Activated CD4-positive, alpha-beta T cell treated with anti-CD3 and anti-CD28 coated beads for 48 hours (primary cell): Measurements from ENCODE around the gene EPAS1.
A peak's percentile ranks its signal among the peaks of the same experiment; 100 is the strongest.

Experiments
- DNase-seq: peaks from one replicate; pipeline ENCODE4 v3.0.0-alpha.2; 2020

The EPAS1 gene

DNA sequence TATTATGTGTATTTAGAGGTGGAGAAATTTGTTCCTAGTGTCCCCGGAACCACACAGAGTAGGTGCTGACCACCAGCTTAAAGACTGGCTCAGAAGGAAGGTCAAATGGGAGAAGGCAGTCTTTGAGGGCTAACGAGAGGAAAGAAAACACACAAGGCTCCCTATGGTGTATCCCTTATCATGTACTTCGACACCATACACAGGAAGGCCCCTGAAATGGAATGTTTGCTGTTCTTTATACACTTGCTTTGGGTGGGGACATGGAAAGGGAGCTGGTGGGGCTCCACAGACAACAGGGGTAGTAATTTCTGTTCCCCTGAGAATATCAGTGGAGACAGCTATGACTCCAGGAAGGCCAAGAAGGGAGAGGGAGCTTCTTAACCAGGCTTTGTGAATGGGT, 6.0 kb downstream of the EPAS1 start:
- no peak for DNase-seq

DNA sequence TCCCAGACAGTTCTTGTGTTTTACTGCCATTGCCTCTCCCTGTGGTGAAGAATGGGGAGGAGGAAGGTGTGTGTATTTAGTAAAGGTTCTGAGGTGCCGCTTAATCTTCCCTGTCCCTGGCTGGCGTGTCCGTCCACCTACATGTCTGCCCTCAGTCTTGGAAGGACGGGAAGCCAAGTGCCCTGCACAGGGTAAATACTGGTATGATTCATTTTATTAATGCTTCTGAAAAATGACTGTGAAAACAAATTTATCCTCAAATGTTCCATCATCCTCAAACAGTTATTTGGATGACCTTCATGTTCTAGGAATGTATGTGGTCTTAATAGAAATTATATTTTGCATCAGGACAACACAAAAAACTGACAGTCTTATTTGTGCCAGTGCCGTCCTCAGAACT, 6.6 kb downstream of the EPAS1 start:
- DNase-seq = no peak

DNA sequence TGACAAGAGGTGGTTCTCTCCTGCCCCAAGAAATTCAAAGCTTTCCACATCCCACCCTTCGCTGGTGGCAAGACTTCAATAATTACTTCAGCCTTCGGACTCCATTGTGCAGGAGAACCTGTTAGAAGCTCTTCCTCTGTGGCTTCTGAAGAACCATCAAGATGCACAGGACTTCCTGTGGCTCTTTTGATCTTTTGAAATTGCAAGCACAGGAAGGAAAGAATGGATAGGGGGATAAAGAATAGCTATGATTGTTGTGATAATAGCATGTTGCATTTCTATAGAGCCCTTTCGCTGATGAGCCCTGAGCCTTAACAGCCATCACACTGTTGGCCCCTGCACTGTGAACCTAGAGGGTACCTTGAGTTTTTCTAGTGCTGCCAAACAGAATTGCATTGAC, 7.4 kb downstream of the EPAS1 start:
- DNase-seq = no peak

DNA sequence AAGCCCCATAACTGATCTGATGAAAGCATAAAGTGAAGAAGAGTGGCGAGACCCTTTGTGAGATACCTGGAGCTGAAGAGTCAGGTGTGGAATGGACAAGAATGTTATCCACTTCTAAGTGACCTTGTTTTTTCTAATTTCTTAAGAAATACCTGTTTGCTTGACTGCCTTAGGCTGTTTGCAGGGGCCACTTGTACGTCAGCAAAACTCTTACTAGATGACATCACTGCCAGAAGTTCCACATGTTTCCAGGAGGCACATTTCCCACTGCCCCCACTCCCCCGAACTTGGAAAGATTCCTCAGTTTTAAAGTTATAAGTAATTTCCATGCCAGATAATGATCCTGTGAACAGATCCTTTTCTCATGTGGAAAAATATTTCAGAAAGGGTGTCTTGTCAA, 8.0 kb downstream of the EPAS1 start:
- no peak for DNase-seq

DNA sequence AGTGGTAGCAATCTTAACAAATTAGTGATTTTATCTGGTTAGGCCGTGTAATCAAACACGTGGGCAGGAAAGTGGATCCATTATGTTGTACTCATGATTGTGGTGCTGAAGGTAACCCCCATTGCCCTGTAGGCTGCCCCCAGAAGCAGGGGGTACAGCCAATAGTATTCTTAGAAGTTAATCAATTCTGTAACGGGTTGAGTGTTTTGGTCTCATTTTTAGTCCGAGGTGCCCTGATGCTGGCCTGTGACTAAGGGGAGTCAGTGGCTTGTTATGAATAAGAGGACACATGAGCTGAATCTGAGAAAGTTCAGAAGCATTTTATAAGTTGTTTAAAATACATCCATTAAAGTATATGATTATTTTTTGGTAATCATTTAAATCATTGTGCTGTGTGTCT, 8.6 kb downstream of the EPAS1 start:
- DNase-seq = no peak

DNA sequence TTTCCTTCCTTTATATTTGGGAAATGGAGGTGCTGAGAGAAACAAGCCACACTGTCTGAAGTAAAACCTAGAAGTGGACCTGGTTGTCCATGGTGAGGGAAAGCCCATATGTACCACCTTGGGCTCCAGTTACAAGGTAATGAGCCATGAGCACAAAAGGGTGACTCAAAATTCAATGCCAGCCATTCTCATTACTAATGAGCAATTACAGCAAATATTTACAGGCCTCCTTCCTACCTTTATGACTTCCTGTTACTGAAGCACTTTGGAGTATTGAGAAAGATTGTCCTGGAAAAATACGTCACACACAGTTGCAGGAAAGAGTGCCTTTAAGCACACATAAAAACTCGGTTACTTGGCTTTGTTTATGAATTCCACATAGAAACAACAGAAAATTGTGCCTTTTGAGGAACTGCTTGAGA, 9.1 kb downstream of the EPAS1 start:
- DNase-seq = no peak

DNA sequence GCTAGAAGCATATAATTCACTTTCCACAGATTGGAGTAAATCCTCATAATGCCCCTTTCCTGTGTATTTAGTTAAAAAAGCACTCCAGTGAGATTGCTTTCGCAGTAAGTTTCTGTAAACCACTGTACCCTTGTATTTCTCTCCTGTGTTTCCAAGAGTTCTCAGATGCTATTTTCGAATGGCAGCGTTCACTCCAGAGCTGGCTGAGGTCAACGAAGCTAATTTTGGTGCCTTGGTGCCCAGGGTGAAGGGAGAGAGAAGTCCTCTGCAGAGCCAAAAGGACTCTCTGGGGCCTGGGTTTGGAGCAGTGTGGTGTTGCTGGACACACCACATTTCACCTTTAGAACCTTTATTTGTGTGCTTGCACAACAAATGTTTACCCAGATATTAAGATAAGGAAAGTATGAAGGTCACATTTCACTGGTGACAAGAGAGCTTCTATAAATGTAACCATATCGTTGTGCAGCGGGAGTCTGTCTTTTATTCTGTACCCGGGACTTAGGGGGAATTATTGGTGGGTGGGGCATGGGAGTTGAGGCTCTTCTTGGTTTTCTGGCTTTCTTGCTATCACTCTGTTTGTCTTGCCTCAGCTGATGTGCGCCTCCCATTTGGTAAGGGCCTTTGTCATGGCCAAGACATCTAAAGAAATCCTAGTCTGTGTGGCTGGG, 9.9 kb downstream of the EPAS1 start:
- no peak for DNase-seq

DNA sequence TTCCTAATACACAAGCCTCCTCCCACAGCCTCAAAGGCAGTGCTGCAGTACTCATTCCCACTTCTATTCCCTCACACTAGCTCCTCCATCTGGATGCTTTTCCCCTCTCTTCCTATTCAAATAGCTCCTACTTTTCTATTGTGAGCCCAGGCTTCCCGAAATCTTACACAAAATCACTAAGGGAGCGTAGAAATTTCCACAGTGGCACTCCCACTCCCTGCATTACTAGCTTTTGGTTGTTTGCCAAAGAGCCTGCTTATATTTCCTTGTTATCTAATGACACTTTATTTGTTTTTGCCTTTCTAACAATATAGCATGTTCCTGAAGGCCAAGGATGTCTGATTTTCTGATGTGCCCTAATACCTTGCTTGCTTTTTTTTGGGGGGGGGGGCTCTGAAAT, 10.9 kb downstream of the EPAS1 start:
- no peak for DNase-seq

DNA sequence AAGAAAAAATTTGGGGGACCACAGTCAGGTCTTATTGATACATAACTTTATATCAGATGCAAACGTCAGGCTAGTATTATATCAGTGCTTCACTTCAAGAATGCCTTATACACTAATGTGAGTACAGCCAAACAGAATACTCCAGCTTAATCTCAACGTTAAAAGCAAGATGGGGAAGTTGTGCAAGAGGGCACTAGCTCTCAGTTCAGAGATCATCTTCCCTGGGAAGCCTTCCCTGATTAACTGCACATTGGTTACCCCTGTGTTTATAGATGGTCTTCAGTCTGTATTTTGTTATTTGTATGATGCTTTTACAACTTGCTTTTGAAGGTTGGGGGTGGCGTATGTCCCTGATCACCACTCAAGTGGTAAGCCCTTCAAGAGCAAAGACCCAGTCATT, 11.4 kb downstream of the EPAS1 start:
- DNase-seq = no peak

DNA sequence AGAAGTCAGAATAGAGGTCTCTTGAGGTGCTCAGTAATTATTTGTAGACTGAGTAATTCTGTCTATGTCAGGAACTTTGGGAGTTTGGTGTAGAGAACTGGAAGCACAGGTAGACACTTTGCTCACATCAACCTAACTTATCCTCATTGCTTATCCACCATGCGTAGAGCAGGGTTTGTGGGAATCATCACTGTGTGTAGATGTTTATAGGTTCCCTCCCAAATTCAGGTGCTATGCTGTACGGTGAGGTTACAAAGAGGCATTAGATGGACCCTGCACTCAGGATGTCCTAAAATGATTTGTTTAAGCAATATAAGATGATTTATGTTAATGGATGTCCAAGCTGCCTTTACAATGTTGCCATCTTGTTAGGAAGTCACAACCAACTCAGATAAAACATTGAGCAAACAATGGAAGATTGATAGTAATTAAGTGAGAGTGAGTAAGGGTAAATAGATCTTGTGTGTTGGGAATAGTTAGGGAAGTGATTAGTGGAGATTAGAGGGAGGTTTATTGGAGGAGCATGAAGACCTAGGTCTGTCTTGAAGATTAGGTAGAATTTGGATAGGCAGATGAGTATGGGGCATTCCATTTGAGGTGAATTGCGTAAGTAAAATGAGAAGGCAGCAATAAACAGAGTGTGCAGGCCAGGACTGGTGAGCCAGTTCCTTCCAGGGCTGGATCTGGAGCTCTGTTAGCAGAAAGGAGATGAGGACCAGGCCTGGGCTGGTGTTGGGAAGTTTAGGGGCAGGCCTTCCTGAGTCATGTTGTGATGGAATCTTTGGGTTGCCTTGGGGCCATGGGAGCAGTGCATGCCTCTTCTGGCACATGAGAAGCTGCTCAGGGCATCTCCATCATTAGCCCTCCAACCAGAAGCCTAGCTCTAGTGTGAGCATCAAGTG, 12.1 kb downstream of the EPAS1 start:
- no peak for DNase-seq

DNA sequence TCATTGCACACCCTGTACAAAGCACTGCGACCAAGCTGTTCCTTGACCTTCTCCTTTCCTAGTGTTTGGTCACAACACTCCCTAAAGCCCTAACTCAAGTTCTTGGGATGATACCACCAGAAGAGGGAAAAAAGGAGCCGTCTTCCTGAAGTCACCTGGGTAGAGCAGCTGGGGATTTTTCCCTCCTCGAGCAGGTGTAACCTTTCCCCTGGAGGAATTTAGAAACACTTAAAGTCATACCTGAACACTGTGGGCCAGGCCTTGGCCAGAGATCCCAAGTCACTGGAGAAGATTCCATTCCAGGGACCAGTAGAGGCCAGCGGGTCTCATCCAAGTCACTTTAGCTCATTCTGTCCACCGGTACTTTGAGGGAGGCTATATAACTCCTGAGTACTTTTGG, 13.2 kb downstream of the EPAS1 start:
- DNase-seq = no peak

DNA sequence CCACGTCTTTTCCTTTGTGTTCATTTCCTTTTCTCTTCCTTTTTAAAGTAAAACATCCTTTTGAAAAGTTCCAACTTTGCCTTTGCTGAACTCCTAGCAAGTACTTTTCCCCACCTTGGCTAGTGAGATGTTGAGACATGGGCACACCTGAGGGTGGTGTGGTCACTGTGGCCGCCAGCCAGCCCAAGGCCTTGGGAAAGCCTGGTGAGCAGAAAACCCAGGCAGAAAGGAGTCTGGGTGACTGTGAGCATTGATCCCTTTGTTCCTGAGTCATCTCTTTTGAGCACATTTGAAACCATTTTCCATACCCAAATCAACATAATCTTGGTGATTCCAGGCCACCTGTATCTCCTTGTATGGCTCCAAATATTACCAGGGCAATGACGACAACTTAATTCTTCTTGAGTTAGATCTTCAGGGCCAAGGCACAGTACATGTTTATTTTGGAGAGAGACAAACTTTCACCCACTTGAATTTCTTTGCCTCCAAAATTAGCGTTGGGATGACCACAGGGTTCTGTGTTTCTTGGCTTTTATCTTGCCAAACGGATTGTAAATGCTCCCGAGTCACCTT, 14.5 kb downstream of the EPAS1 start:
- DNase-seq = no peak

DNA sequence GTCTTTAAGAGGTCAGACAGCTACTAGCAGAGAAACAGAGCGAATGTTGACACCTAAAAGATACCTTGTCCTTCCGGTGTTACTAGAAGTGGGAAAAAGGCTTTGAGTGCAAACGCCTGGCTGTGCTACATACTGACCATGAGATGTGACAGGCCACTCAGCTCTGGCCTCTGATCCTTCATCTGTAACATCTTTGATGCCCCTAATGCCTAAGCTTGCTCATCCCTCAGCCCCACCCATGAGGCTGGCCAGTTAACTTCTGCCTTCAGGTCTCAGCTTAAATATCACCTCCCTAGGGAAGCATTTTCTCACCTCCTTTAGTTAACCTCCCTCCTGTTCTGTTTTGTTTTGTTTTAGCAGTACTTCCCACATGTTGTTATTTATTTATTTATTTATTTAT, 15.9 kb downstream of the EPAS1 start:
- DNase-seq = no peak

DNA sequence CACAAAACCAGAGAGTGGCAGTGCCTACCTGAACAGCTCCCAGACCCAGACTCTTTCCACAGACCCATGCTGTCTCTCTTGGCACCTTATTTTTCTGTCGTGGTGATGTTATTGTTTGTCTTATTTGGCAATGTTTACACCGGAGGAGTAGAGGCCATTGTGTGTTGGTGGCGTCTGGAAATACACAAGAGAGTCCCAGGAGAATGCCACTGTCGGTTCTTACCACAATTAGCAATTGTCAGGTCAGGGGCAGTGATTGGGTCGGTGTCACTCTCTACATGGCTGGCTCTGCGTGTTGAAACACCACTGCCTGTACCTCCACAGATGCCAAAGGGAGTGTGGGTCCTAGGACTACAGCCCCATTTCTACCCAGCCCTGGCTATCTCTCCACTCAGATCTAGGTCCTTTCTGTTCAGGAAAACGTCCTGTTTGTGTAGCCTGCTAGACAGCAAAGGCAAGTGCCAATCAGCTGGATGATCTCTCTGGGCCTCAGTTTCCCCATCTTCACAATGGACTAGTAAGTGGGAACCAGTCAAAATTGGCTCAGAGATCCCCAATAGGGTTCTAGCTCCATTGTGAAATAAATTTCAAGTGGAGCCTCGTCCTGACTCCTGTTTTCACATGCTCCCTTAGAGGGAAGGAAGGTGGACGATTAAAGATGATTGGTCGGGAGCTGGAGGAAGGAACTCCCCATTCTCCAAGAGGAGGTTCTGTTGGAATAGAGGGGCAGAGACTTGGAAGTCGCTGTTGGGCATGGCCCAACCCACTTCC, 17.0 kb downstream of the EPAS1 start:
- DNase-seq = no peak

DNA sequence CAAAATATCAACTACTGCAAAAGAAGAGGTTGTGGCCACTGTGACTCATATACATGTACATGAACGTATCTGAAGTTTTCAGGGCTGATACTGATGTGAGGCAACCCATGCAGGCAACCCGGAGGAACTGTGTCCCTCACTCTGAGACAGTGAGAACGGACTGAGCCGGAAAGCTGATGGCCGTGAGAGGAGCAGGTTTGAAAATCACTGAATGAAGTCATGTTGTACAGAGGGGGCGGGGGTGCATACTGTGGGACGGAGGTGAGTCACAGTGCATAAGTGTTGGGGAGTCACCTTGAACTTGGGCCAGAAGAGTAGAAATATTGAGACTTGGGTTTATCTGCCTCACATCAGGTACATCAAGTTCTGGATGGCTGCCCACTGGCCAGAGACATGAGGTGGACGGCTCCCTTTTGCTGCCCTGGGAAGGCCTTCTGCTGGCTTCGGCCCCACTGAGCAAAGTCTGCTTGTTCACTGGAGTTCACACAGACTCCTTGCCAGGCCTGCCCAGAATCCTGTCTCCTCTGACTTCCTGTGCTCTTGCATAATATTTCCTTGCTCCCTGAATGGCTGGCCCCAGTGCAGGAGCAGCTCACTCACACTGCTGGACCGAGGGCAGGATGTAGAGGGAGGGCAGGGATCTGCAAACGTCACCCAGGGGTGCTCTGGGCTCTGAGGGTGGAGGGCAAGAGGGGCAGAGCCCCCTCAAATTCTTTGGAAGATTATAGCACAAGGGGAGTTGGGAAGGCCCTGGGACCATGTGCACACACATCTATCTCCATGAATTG, 18.1 kb downstream of the EPAS1 start:
- DNase-seq = peak; percentile 38

DNA sequence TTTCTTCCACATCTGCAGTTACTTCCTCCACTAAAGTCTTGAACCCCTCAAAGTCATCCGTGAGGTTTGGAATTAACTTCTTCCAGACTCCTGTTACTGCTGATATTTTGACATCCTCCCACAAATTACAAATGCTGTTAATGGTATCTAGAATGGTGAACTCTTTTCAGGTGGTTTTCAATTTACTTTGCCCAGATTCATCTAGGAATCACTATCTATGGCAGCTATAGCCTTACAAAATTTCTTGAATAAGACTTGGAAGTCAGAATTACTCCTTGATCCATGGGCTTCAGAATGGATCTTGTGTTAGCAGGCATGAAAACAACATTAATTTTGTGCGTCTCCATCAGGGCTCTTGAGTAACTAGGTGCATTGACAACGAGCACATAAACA, 19.9 kb downstream of the EPAS1 start:
- no peak for DNase-seq

DNA sequence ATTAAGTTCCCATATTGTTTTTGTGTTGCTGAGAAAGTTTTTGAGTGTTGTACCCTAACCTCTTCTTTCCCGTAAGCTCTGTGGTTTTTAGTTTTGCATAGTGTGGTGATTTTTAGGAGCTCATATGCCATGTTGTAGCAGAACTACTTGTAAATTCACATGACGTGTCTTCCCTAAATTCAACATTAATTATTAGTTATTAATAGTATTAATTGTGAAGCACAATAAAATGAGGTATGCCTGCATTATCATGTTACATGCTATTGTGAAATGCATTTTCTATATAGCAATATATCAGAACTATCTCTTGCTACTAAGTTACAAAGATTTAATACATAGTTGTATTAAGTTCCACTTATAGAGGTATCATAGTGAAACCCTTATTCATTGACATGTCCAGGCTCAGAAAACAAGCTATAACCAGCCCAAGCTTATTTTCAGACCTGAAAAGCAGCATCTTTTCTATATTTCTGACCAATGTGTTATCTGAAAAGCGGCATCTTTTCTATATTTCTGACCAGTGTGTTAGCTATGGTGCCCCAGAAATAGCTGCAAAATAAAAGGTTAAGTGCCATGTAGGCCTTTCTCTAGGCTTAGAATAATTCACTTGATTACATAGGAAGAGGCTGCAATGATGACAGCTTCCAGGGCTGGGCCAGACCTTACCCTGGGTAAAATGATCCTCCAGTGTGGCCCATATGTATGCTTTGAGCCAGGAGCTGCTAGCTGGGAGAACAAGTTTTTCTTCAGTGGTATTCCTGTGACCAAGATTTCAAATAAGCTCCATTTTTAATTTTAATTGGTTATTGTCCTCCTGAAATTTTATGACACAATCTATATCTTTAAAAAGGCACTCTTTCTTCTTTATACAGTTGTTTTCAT, 21.6 kb downstream of the EPAS1 start:
- no peak for DNase-seq

DNA sequence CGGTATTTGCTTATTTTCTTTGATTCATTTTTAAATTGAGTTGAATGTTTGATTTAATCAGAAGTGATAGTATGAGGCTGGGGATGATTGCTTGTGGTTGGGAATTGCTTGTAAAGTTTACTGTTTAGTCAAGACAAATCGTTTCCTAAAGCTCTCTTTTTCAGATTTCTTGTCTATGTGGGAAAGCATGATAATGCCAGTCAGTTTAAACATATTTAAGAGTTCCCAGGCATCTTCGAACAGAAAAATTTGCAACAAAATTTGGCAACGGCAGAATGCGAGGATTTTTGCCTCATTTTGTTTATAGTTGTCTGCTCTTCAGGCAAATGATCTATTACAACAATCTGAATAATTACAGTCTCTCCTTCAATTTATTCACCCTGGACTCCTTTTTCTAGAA, 22.5 kb downstream of the EPAS1 start:
- DNase-seq = no peak

DNA sequence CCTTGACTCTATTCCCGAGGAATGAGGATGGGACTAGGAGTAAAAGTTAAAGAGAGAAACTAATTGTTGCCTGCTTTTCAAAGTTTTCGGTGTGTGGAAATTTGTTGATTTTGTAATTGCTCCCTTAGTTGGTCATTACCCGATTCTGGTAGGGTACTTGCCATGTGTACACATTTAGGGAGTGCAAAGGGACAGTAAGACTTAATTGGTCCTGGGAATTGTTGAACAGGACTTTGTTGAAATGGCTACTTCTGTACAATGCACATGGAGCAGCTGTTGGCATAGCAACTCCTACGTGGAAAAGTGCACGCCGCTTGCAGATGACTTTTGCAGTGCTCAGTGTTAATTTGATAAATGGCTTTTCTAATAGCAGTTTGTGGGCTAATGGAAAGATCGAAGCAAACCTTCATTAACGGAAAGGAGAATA, 22.9 kb downstream of the EPAS1 start:
- DNase-seq = no peak

DNA sequence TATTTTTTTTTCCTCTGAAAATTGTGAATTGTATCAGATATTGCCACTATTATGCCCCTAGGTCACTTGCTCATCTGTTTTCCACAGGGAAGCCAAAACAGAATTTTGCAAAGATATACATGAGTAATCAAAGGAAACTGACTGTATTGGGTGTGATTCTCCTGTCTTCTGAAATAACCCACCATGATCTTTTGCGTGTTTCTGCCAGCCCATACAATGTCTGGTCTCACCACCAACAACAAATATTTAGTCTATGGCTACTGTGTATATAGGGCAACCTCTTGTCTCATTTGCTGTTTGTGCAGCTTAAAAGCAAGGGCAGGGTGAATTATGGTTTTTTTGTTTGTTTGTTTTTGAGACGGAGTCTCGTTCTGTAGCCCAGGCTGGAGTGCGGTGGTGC, 26.5 kb downstream of the EPAS1 start:
- no peak for DNase-seq

DNA sequence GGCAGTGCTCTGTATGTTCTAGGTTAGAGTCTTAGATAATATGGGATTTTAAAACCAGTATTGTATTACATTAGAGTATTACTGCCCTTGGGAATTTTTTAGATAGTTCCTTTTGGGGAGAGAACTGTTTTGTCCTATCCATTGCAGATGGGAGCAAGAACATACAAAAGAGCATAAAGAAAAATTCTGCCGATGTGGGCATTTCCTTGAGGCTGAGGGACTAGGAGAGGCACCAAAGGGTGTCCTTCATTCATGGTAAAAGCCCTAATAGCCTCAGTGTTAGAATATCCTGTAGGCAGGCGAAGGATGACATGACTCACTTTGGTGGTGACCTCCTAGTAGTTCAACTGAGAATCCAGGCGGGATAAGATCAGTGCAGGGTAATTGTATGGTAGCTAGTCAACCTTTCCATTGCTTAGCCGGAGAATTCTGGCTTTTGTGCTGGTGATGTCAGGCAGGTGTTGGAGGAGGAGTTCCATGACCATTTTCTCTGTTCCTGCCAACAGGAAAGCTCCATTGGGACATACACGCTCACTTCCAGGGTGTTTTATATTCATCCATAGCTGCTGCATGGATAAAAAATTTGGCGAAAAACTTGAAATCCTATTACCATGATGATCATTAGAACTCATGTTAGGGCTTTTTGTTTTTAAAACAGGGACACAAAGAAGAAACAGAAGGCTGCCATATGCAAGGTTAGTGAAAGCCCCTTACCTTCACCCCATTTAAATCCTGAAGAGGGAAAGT, 28.1 kb downstream of the EPAS1 start:
- DNase-seq = no peak
